ENCODE measurements around the gene ZNF777.
A peak's percentile ranks its signal among the peaks of the same experiment; 100 is the strongest.
"Not testable (repeated sequence)": the region's sequence is repeated elsewhere in the genome, so short reads cannot be mapped to it uniquely, and the experiment has no call there.

Gene ZNF777

GRCh38 chr7:149409895-149410294 is 51.0 kb downstream of the ZNF777 start:
- no peak for DNase-seq

DNA sequence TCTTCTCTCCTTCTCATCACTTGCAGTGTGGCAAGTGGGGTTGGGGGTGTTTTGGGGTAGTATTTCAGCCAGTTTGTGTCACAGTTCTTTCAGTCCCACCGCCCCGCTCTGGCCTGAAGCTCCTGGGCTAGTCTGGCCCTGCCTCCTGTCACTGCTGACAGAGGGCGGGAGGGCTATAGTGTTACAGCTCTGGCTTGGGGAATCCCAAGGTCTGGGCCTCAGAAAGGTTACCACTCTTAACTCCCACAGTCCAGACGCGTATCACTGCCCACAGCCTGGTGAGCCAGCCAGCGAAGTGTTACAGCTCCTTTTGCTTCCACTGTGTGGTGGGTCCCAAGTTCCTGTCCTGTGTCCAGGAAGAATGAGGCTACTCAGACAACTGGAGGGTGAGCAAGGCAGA is 56.0 kb downstream of the ZNF777 start:
- no peak for DNase-seq

- DNase-seq = no peak
Observed at GRCh38 chr7:149404396-149404795, 56.5 kb downstream of the ZNF777 start.

- DNase-seq = peak in 2 of 3 experiments; percentile 63 to 72
Observed at GRCh38 chr7:149398195-149398820, 62.6 kb downstream of the ZNF777 start.

GRCh38 chr7:149397470-149398043 is 63.3 kb downstream of the ZNF777 start:
- no peak for DNase-seq

GRCh38 chr7:149388550-149389335 is 72.1 kb downstream of the ZNF777 start:
- not testable (repeated sequence) for DNase-seq

- DNase-seq = not testable (repeated sequence)
Observed at GRCh38 chr7:149386514-149386913, 74.3 kb downstream of the ZNF777 start.

GRCh38 chr7:149385195-149385950 is 75.5 kb downstream of the ZNF777 start:
- DNase-seq = peak in 2 of 3 experiments; percentile 14 to 67

Measured in NCI-H1417 (cell line).